OCI-LY3 (cell line): ENCODE data around the gene AHRR.

Experiments used
- H2AFZ ChIP-seq: fragments of 200-600, 300-600 bp; shearing (Covaris generic); 2 replicates; pipeline ENCODE4 v1.6.0; 2014; ENCODE audit warnings: antibody characterized with exemption, low read depth, low read length
- H3K27ac ChIP-seq: fragments of 200-600, 300-600 bp; sonication (generic); 2 replicates; pipeline ENCODE4 v1.5.1; 2014; ENCODE audit warnings: mild to moderate bottlenecking, low read length, moderate library complexity, mixed read lengths
- H3K27me3 ChIP-seq: fragments of 200-600, 300-600 bp; sonication (generic); 2 replicates; pipeline ENCODE4 v1.6.1; 2014; ENCODE audit warnings: low read depth, low read length, mixed read lengths
- H3K36me3 ChIP-seq: fragments of 200-600, 300-600 bp; sonication (generic); replicated peaks from 2 replicates; pipeline ENCODE3; 2014; ENCODE audit warnings: low read depth, low read length, mixed read lengths
- H3K4me1 ChIP-seq: fragments of 300-600, 200-600 bp; sonication (generic); 2 replicates; pipeline ENCODE4 v1.6.1; 2014; ENCODE audit warnings: low read length, mixed read lengths
- H3K4me2 ChIP-seq: fragments of 200-600, 300-600 bp; sonication (generic); 2 replicates; pipeline ENCODE4 v1.6.1; 2014; ENCODE audit warnings: low read length, mixed read lengths
- H3K4me3 ChIP-seq: fragments of 300-600, 200-600 bp; sonication (generic); 2 replicates; pipeline ENCODE4 v1.5.1; 2014; ENCODE audit warnings: antibody characterized with exemption, mild to moderate bottlenecking, low read length, moderate library complexity
- H3K79me2 ChIP-seq: fragments of 300-600, 200-600 bp; shearing (Covaris generic); 2 replicates; pipeline ENCODE4 v1.6.1; 2014; ENCODE audit warnings: mild to moderate bottlenecking, low read length, mixed read lengths
- H3K9ac ChIP-seq: fragments of 300-600, 200-600 bp; shearing (Covaris generic); 2 replicates; pipeline ENCODE4 v1.6.0; 2014; ENCODE audit warnings: mild to moderate bottlenecking, low read length, moderate library complexity
- H3K9me3 ChIP-seq: fragments of 200-600, 300-600 bp; shearing (Covaris generic); 2 replicates; pipeline ENCODE4 v1.6.1; 2014; ENCODE audit warnings: low read length, mixed read lengths; ENCODE audit not compliant: insufficient read depth
- H4K20me1 ChIP-seq: fragments of 200-600, 300-600 bp; sonication (generic); 2 replicates; pipeline ENCODE4 v1.6.1; 2016; ENCODE audit warnings: low read length, mixed read lengths; ENCODE audit not compliant: insufficient read depth
- EZH2phosphoT487 ChIP-seq: fragments of 200-600 bp; shearing (Covaris generic); IDR thresholded peaks from 2 replicates; pipeline ENCODE4 v1.6.1; 2018; ENCODE audit warnings: antibody characterized with exemption, mixed run types, low read depth
- TF ChIP-seq, protein P1 (sequence below): fragments of 200-600, 300-600 bp; sonication (generic); IDR thresholded peaks from 2 replicates; pipeline ENCODE4 v1.5.1; 2014; ENCODE audit warnings: antibody characterized with exemption, low read length, low read depth

The AHRR gene

DNA sequence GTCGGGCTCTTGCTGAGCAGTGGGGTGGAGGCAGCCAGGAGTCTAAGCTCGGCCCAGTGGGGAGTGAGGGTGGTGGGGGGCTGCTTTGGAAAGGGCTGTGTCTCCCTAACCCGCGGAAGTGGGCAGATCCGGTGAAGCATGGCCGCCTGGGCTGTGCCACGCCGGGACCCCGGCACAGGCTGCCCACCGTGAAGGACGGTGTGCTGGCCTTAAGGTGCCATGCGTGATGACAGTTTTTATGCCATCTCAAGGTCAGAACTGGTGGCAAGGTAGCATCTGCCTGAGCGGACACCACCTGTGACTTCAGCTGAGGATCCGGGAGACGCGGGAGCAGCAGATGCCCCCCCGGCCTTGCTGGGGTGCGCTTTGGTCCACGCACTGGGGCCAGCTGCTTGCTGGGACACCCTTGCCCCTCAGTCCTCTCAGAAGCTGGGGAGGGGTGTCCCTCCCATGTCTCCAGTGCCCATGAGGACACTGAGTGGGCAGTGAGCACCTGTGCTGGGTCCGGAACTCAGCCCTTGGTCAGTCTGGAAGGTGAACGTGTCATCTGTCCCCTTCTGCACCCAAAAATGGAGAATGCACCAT is 53.9 kb downstream of the AHRR start:
- Histone ChIP-seq H3K79me2 (no peaks in the 10 kb centered on the region), H3K4me2 (no peak overlapping the region), H3K9me3 (no peaks in the 10 kb centered on the region), H3K36me3 (no peaks in the 10 kb centered on the region), H3K9ac (no peak overlapping the region), H3K27ac (no peak overlapping the region), H3K27me3 (no peaks in the 10 kb centered on the region), H3K4me1 (no peaks in the 10 kb centered on the region), H3K4me3 (no peak overlapping the region), H2AFZ (no peak overlapping the region), H4K20me1 (no peaks in the 10 kb centered on the region)
- TF ChIP-seq EZH2phosphoT487, result no peak
- TF ChIP-seq, protein P1, sequence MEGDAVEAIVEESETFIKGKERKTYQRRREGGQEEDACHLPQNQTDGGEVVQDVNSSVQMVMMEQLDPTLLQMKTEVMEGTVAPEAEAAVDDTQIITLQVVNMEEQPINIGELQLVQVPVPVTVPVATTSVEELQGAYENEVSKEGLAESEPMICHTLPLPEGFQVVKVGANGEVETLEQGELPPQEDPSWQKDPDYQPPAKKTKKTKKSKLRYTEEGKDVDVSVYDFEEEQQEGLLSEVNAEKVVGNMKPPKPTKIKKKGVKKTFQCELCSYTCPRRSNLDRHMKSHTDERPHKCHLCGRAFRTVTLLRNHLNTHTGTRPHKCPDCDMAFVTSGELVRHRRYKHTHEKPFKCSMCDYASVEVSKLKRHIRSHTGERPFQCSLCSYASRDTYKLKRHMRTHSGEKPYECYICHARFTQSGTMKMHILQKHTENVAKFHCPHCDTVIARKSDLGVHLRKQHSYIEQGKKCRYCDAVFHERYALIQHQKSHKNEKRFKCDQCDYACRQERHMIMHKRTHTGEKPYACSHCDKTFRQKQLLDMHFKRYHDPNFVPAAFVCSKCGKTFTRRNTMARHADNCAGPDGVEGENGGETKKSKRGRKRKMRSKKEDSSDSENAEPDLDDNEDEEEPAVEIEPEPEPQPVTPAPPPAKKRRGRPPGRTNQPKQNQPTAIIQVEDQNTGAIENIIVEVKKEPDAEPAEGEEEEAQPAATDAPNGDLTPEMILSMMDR, result no peak

DNA sequence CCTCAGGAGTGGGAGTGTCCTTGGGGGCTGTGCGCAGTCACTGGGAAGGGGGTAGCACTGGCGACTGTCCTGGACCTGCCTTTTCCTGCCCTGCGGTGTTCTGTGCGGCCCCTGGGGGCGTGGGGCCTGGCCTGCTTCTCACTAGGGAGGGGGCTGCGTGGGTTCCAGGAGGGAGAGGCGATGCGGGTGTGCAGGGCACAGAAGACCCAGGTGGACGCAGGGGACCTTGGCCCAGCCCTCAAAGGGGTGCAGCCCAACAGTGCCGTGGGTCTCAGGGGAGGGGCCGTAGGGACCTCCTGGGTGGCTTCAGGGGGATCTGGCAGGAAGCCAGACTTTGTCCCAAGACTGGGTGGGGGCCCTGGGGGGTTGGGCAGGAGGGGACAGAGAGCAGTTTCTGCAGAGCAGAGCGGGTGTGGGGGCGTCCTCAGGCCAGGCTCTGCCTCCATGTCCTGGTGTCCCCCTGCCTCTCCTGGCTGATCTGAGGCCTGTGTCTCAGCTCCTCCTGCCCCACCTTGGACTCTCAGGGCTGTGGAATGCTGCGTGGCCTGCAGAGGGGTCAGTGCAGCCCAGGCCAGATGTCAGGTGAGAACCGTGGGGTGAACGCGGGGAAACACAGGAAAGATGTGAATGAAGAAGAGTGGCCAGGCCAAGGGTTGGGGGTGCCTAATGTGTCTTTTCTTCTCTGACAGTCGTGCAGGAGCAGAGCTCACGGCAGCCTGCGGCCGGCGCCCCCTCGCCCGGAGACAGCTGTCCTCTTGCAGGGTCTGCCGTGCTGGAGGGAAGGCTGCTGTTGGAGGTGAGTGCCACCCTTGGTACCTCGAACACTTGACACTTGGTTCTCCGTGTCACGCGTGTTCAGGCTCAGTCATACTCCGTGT is 54.6 kb downstream of the AHRR start:
- H3K27me3 ChIP-seq, result no peaks in the 10 kb centered on the region
- no peak overlapping the region for H3K4me2 ChIP-seq
- H3K36me3 ChIP-seq, result no peaks in the 10 kb centered on the region
- no peak overlapping the region for H3K27ac ChIP-seq
- no peak overlapping the region for H3K9ac ChIP-seq
- no peaks in the 10 kb centered on the region for H3K79me2 ChIP-seq
- H3K4me3 ChIP-seq, result no peak overlapping the region
- H3K9me3 ChIP-seq, result no peaks in the 10 kb centered on the region
- no peaks in the 10 kb centered on the region for H3K4me1 ChIP-seq
- no peak overlapping the region for H2AFZ ChIP-seq
- no peaks in the 10 kb centered on the region for H4K20me1 ChIP-seq
- TF ChIP-seq, protein P1, result no peak

DNA sequence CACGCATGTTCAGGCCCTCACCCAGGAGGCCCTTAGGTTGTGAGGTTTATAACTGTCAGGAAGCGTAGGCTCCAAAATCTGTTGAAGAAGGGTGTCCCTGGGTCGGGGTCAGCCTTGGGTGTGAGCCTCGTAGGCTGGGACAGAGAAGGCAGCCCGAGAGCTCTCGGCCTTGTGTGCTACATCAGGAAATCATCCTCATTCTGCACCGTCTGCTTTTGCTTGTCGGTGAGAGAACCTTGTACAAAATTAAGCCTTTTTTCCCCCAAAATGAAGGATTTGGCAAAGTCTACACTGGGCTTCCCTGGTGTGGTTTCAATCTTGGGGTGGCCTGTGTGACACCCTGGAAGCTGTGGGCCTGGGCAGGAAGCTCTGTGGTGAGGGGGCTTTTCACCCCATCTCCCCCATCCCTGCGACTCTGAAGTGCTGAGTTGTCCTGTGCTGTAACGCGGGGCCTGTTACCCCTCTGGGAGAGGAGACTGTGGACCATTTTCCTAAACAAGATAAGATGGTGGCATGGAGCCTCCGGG is 55.3 kb downstream of the AHRR start:
- H3K27me3 ChIP-seq, result no peaks in the 10 kb centered on the region
- H2AFZ ChIP-seq, result no peak overlapping the region
- no peak for TF ChIP-seq EZH2phosphoT487
- TF ChIP-seq, protein P1, result no peak

DNA sequence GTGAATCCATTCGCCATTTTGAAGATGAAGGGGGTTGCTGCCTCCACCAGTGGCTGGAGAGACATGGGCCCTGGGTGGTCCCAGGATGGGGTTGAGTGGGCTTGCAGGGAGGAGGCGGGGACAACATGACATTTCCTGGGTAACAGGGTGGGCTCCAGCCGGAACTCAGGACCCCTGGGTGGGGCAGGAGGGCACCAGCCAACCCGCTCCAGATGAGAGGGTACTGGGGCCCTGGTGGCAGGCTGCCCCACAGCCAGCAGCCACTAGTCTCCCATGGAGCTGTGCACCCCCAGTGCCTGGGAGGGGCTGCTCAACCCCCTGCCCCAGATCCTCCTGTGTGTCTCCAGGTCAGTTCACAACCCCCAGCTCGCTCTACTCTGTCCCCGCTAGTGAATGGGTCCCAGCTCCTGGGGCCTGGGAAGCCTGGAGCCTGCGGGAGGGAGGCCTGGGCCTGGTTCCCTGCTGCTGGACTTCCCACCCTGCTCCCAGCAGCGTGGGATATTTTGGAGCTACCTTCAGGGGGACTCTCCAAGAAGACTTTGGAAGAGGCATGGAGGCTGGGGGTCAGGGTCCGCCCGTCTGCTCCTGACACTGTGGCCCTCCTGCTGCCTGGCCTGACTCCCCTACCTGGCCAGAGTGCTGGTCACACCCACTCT is 55.9 kb downstream of the AHRR start:
- Histone ChIP-seq H3K27ac (no peak overlapping the region), H3K4me1 (no peaks in the 10 kb centered on the region), H4K20me1 (no peaks in the 10 kb centered on the region), H2AFZ (no peak overlapping the region), H3K79me2 (no peaks in the 10 kb centered on the region), H3K4me2 (no peak overlapping the region), H3K36me3 (no peaks in the 10 kb centered on the region), H3K9me3 (no peaks in the 10 kb centered on the region), H3K27me3 (no peaks in the 10 kb centered on the region), H3K9ac (no peak overlapping the region), H3K4me3 (no peak overlapping the region)
- no peak for TF ChIP-seq EZH2phosphoT487
- TF ChIP-seq, protein P1, result no peak

More for the DNA sequence above, 55.3 kb downstream of the AHRR start:
- Histone ChIP-seq H3K4me1 (no peaks in the 10 kb centered on the region), H3K4me2 (no peak overlapping the region), H3K36me3 (no peaks in the 10 kb centered on the region), H3K27ac (no peak overlapping the region), H3K9me3 (no peaks in the 10 kb centered on the region), H3K79me2 (no peaks in the 10 kb centered on the region), H3K9ac (no peak overlapping the region), H4K20me1 (no peaks in the 10 kb centered on the region), H3K4me3 (no peak overlapping the region)
